AG04450 (cell line): ENCODE data around the gene PTS. TPM values are rescaled to one million over a fixed set of nuclear protein-coding genes. Genes with fewer than 3 reads are reported as not detected.

Experiments
- CTCF ChIA-PET: fragments of 300-600, 350-600 bp; formaldehyde crosslinking; extraction: SDS; loops from one replicate; lab custom pipeline; 2022; ENCODE audit warnings: antibody characterized with exemption, inconsistent platforms; lab: Charles Lee
- POLR2A ChIA-PET: fragments of 350-600 bp; formaldehyde crosslinking; extraction: SDS; loops from one replicate; lab custom pipeline; 2021; ENCODE audit warnings: antibody characterized with exemption, inconsistent platforms; lab: Yijun Ruan, JAX
- DNase-seq: peaks from one replicate; pipeline ENCODE4 v3.0.0-alpha.2; 2011; ENCODE audit warnings: low read depth, low spot score
- H3K27ac ChIP-seq: one replicate; pipeline ENCODE4 v1.5.1; 2012; ENCODE audit warnings: low read depth, low read length, control low read depth
- H3K27me3 ChIP-seq: one replicate; pipeline ENCODE4 v1.6.0; 2012; ENCODE audit warnings: low read length; ENCODE audit not compliant: control insufficient read depth, insufficient read depth
- H3K4me3 ChIP-seq: 2 replicates; pipeline ENCODE4 v1.5.1; 2011; ENCODE audit warnings: mild to moderate bottlenecking, low read depth, low read length, control low read depth
- H3K9me3 ChIP-seq: 2 replicates; pipeline ENCODE4 v1.5.1; 2012; ENCODE audit warnings: low read length; ENCODE audit not compliant: control insufficient read depth, insufficient read depth
- CTCF ChIP-seq: IDR thresholded peaks from 2 replicates; pipeline ENCODE4 v1.5.1; 2011; ENCODE audit warnings: low read depth, low read length, control low read depth, inconsistent platforms
- polyA plus RNA-seq: library from polyadenylated mRNA; depleted of rRNA; stranded (reverse); fragments of >200 nt; gene quantifications from 2 replicates; pipeline ENCODE4 v1.2.3, GENCODE V29; 2011

The PTS gene
- polyA plus RNA-seq, 1 experiment = 55.9 TPM

- no peak for TF ChIP-seq CTCF
- Histone ChIP-seq H3K9me3 (no peaks in the 10 kb centered on the region), H3K27me3 (peaks cover 5% of the 10 kb centered on the region), H3K4me3 (no peak overlapping the region), H3K27ac (no peak overlapping the region)
- CTCF ChIA-PET = interaction anchor here (1.4 to 7.4 kb wide), 2 partner anchors 12 to 1021 kb away, joined by 4 to 79 read pairs; no protein-coding TSS in a partner anchor
- no peak for DNase-seq
- POLR2A ChIA-PET = no interaction called here
These were observed 42.9 kb downstream of the PTS start for GRCh38 chr11:112269139-112269538.

DNA sequence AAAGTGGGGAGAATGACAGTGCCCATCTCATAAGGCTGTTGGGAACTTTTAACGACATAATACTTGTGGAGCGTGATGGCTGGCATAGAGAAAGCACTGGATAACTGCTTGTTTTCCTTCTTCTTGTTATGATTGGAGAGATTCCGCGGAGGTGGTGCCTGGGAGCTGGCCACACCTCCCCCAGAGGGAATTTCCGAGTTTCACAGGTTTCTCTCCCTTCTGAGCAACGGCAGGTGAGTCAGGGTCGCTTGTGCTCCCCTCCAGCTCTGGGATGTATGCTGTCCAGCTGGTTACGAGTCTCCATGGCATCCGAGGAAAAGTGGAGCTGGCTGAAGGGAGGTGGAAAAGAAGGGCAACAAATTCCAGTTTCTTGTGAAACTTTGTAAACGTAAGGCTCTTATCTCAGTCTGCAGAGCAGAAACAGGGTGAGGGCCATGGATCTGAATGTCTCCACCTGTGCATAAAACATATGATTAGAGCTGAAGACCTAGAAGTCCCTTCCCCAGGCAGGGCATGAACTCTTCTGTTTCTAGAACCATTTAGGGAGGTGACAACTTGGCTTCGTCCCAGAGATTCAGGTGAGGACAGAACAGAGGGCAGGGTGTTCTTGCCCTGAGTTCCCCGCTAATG, 44.4 kb downstream of the PTS start:
- peaks cover 5% of the 10 kb centered on the region for H3K27me3 ChIP-seq
- CTCF ChIA-PET = interaction anchor here (0.7 to 3.3 kb wide), 4 partner anchors 10 to 158 kb away, joined by 3 to 22 read pairs (median 8); no protein-coding TSS in a partner anchor
- no peak overlapping the region for H3K4me3 ChIP-seq
- no peak for DNase-seq
- POLR2A ChIA-PET = no interaction called here
- H3K9me3 ChIP-seq = no peaks in the 10 kb centered on the region
- TF ChIP-seq CTCF = no peak
- H3K27ac ChIP-seq = no peak overlapping the region

GRCh38 chr11:112271242-112271641, 45.0 kb downstream of the PTS start:
- POLR2A ChIA-PET = no interaction called here
- CTCF ChIA-PET = interaction anchor here (0.7 to 3.3 kb wide), 4 partner anchors 9 to 158 kb away, joined by 3 to 22 read pairs (median 8); no protein-coding TSS in a partner anchor

GRCh38 chr11:112273066-112273465, 46.8 kb downstream of the PTS start:
- ChIA-PET CTCF (interaction anchor here (3.3 kb wide), 1 partner anchor 160 kb away, joined by 11 read pairs; no protein-coding TSS in a partner anchor), POLR2A (no interaction called here)
- H3K27ac ChIP-seq = no peak overlapping the region
- no peak for TF ChIP-seq CTCF
- peaks cover 5% of the 10 kb centered on the region for H3K27me3 ChIP-seq
- no peak overlapping the region for H3K4me3 ChIP-seq
- no peaks in the 10 kb centered on the region for H3K9me3 ChIP-seq
- DNase-seq = no peak

More at GRCh38 chr11:112271242-112271641, 45.0 kb downstream of the PTS start:
- no peak overlapping the region for H3K27ac ChIP-seq
- no peak overlapping the region for H3K4me3 ChIP-seq
- DNase-seq = no peak
- no peak for TF ChIP-seq CTCF
- H3K27me3 ChIP-seq = peaks cover 5% of the 10 kb centered on the region
- no peaks in the 10 kb centered on the region for H3K9me3 ChIP-seq

GRCh38 chr11:112274007-112274783, 48.0 kb downstream of the PTS start:
- no peak overlapping the region for H3K27ac ChIP-seq
- CTCF ChIA-PET = interaction anchor here (0.9 to 16.5 kb wide), 2 partner anchors 53 to 161 kb away, joined by 4 to 711 read pairs; partner anchors contain the start of gene PTS
- H3K27me3 ChIP-seq = peaks cover 5% of the 10 kb centered on the region
- POLR2A ChIA-PET = no interaction called here
- no peak for TF ChIP-seq CTCF
- no peak for DNase-seq
- no peak overlapping the region for H3K4me3 ChIP-seq
- no peaks in the 10 kb centered on the region for H3K9me3 ChIP-seq
